Astrocyte of the cerebellum (primary cell): ENCODE measurements around the gene CDKAL1.
"Not testable (repeated sequence)": the region's sequence is repeated elsewhere in the genome, so short reads cannot be mapped to it uniquely, and the experiment has no call there.

Experiments used
- DNase-seq: peaks from one replicate; pipeline ENCODE4 v3.0.0-alpha.2; 2011; ENCODE audit warnings: low read depth
- H3K4me3 ChIP-seq: 2 replicates; pipeline ENCODE4 v1.5.1; 2011; ENCODE audit warnings: mild to moderate bottlenecking, low read depth, low read length, moderate library complexity
- in situ Hi-C: cut with HindIII; loops from 2 replicates; pipeline ENCODE4 v1.10.0; 2017; ENCODE audit warnings: low sequenced_read_pairs
- TF ChIP-seq, protein P1 (sequence below): IDR thresholded peaks from 2 replicates; pipeline ENCODE4 v1.5.1; 2012; ENCODE audit warnings: low read length, low read depth, moderate library complexity, mild to moderate bottlenecking; ENCODE audit errors: missing control alignments

Gene CDKAL1

DNA sequence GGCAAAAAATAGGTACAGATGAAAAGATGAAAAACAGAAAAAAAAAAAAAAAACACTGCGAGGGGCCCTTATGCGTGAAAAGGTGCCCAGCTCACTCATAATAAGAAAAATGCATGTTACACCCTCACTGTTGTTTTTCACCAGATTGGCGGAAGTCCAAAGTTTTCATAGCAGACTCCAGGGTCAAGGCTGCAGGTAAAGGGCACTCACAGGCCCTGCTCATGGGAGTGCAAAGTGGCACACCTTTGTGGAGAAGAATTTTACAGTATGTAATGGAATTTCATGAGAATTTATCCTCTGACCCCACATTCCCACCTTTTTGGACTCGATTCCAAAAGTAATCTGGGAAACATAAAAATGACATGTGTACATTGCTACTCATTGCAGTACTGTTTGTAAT lies 108.2 kb downstream of the CDKAL1 start:
- H3K4me3 ChIP-seq, result no peak overlapping the region
- DNase-seq, result no peak
- in situ Hi-C loops, result no loop called here
- TF ChIP-seq, protein P1, sequence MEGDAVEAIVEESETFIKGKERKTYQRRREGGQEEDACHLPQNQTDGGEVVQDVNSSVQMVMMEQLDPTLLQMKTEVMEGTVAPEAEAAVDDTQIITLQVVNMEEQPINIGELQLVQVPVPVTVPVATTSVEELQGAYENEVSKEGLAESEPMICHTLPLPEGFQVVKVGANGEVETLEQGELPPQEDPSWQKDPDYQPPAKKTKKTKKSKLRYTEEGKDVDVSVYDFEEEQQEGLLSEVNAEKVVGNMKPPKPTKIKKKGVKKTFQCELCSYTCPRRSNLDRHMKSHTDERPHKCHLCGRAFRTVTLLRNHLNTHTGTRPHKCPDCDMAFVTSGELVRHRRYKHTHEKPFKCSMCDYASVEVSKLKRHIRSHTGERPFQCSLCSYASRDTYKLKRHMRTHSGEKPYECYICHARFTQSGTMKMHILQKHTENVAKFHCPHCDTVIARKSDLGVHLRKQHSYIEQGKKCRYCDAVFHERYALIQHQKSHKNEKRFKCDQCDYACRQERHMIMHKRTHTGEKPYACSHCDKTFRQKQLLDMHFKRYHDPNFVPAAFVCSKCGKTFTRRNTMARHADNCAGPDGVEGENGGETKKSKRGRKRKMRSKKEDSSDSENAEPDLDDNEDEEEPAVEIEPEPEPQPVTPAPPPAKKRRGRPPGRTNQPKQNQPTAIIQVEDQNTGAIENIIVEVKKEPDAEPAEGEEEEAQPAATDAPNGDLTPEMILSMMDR, result no peak

DNA sequence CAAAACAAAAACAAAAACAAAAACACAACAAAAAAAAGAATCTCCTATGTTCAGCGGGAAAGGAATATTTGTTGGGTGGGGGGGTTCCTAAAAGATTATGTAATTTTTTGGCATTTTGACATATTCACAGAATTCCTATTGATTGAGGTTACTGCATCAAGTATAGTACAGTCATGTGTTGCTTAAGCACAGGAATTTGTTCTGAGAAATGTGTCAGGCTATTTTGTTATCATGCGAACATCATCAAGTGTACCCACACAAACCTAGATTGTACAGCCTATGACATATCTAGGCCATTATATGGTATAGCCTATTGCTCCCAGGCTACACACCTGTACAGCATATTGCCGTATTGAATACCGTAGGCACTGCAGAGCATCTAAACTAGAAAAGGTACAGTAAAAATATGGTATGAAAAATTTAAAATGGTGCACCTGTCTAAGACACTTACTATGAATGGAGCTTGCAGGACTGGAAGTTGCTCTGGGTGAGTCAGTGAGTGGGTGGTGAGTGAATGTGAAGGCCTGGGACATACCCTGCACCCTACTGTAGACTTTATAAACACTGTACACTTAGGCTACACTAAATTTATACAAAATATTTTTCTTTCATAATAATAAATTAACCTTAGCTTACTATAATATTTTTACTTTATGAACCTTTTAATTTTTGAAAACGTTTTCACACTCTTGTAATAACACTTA lies 110.6 kb downstream of the CDKAL1 start:
- no peak overlapping the region for H3K4me3 ChIP-seq
- in situ Hi-C loops, result loop anchor here (5.0 kb wide), 1 partner anchor 72 kb away; no protein-coding TSS in a partner anchor
- TF ChIP-seq, protein P1, result no peak
- DNase-seq, result no peak

DNA sequence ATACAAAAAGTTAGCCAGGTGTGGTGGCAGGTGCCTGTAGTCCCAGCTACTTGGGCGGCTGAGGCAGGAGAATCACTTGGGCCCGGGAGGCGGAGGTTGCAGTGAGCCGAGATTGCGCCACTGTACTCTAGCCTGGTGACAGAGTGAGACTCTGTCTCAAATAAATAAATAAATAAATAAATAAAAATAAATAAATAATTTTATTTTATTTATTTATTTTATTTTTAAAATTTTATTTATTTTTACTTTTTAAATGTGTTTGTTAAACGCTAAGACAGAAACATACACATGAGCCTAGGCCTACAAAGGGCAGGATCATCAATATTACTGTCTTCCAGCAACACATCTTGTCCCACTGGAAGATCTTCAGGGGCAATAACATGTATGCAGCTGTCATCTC lies 111.3 kb downstream of the CDKAL1 start:
- not testable (repeated sequence) for H3K4me3 ChIP-seq, DNase-seq
- in situ Hi-C loops, result loop anchor here (5.0 kb wide), 1 partner anchor 72 kb away; no protein-coding TSS in a partner anchor

DNA sequence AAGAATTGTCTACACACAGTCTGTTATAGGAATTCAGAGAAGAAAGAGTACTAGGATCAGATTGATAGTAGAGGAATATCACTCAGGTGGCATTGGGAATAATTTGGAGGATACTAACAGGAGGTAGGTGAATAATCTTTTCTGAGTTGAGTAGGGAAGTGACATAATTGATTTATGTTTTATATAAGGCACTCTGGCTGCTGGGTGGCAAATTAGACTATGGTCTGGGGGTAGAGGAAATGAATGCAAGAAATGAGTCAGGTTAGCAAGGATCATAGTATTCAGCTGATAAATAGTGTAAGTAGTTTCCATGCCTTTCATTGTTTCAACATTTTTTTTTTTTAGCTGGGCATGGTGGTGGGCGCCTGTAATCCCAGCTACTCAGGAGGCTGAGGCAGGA lies 113.3 kb downstream of the CDKAL1 start:
- in situ Hi-C loops, result loop anchor here (5.0 kb wide), 1 partner anchor 70 kb away; no protein-coding TSS in a partner anchor
- H3K4me3 ChIP-seq, result no peak overlapping the region
- DNase-seq, result no peak
- TF ChIP-seq, protein P1, result no peak

DNA sequence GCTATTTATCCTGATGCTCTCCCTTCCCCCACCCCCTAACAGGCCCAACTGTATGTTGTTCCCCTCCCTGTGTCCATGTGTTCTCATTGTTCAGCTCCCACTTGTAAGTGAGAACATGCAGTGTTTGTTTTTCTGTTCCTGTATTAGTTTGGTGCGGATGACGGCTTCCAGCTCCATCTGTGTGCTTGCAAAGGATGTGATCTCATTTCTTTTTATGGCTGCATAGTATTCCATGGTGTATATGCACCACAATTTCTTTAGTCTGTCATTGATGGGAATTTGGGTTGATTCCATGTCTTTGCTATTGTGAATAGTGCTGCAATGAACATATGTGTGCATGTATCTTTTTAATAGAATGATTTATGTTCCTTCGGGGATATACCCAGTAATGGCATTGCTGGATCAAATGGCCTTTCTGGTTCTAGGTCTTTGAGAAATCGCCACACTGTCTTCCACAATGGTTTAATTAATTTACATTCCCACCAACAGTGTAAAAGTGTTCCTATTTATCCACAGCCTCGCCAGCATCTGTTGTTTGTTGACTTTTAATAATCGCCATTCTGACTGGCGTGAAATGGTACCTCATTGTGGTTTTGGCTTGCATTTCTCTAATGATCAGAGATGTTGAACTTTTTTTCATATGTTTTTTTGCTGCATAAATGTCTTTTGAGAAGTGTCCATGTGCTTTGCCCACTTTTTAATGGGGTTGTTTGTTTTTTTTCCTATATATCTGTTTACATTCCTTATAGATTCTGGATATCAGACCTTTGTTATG lies 115.6 kb downstream of the CDKAL1 start:
- DNase-seq, H3K4me3 ChIP-seq: not testable (repeated sequence)
- in situ Hi-C loops, result loop anchor here (5.0 kb wide), 1 partner anchor 67 kb away; no protein-coding TSS in a partner anchor

DNA sequence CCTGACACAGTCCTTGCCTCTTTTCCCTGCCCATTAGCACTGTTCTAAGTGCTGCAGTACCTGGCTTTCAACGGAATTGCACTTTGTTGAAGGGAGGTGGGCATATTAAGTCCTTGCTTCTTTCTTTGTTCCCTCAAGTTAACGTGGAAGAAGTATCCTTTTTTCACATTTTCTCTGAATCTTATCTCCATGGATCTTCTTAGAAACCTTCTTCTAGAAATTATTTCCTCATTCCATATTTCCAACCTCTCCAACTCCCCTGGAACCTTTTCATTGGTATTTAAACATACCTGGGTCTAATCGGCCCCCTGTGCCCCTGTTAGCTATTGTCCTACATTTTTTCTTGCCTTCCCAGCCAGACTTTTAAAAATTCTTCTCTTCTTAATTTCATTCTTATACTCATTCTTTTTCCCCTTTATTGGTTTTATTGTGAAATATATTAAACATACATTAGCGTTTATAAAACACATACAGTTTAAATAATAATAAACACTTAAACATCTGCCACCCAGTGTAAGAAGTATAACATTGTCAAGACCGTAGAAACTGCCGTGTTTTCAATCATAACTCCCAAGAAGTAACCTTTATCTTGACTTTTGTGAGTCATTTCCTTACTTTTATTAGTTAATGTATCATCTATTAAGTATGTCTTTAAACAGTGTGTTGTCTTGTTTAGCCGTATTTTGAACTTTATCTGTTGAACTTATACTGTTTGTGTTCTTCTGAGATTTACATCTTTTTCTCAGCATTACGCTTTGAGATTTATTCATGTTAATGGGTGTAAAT lies 118.2 kb downstream of the CDKAL1 start:
- TF ChIP-seq, protein P1, result no peak
- no peak for DNase-seq
- in situ Hi-C loops, result no loop called here
- no peak overlapping the region for H3K4me3 ChIP-seq

DNA sequence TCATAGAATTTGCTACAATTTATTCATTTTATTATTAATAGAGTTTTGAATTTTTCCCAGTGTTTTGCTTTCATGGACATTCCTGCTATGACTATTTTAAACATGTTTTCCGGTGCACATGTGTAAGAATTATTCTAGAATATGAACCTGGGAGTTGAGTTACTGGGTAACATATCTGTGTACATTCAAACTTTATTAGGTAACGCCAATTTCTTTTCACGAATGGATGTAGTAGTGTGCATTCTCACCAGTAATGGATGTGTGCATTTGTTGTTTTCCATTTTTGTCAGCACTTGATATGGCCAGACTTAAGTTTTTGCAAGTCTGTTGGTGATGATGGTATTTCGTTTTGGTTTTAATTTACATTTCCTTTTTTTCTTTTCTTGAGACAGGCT lies 118.8 kb downstream of the CDKAL1 start:
- TF ChIP-seq, protein P1, result no peak
- in situ Hi-C loops, result no loop called here
- no peak for DNase-seq
- H3K4me3 ChIP-seq, result no peak overlapping the region
